HG03139 (cell line): Measurements from ENCODE around the gene TYMS.

ENCODE experiments used
- ATAC-seq: cut with Tn5 transposase; IDR thresholded peaks from one replicate; pipeline ENCODE4 v1.9.1; 2021; ENCODE audit not compliant: unreplicated experiment

The TYMS gene

GRCh38 chr18:644395-645004, 13.0 kb upstream of the TYMS start:
- ATAC-seq, result no peak

DNA sequence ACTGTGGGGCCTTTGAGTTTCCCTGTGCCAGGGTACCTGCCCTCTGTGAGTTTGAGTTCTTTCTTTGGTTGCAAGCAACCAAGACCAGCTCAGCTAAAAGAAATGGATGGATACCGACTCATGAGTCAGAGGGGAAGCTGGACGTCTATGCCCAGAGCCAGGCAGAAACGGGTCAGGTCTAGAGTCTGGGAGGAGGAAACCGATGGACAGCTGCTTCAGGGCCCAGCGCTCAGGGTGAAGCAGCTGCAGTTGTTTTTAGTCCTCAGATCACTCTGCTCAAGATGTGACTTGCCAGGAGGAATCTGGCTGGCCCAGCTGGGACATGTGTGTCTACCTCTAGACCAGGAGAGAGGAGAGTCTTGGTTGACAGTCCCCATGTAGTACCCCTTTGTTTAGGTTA, 10.1 kb upstream of the TYMS start:
- ATAC-seq, result no peak

DNA sequence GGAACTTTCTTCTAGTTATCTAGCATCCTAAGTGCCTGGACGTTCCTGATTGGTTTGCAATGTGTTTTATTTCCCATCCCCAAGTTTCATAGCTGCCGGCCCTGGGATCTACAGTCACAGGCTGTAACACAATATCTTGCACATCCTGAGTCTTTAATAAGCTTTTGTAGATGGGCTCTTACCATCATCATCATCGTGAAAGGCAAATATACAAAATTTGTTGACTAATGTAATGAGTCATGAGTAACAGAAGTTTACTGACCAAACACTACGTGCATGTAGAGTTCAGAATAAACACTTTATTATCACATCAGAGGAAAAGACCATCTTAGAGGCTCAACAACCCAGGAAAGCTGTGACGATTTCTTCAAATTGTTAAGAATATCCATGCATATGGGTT, 8.1 kb upstream of the TYMS start:
- no peak for ATAC-seq

DNA sequence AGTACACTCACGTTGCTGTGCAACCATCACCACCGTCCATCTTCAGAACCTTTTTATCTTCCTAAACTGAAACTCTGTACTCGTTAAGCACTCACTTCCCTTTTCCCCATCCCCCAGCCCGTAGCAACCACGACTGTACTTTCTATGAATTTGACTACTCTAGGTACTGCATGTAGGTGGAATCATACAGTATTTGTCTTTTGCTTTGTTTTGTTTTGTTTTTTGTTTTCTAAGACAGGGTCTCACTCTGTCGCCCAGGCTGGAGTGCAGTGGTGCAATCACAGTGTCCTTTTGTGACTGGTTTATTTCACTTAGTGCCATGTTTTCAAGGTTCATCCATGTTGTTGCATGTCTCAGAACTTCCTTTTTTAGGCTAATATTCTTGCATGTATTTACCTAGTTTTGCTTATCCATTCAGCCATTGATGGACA, 7.0 kb upstream of the TYMS start:
- ATAC-seq, result peak; percentile 92

DNA sequence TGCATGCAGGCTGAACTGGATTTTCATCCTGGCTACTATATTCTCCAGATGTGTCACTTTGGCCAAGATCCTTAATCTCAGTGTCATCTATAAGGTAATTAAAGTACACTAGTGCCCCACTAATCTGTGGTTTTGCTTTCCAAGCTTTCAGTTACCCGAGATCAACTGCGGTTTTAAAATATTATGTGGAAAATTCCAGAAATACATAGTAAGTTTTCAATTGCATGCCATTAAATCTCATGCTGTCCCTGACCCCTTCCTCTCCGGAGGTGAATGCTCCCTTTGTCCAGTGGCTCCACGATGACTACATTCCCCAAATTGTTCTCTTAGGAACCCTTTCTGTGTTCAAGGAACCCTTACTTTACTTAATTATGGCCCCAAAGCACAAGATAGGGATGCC, 5.3 kb upstream of the TYMS start:
- ATAC-seq, result no peak

DNA sequence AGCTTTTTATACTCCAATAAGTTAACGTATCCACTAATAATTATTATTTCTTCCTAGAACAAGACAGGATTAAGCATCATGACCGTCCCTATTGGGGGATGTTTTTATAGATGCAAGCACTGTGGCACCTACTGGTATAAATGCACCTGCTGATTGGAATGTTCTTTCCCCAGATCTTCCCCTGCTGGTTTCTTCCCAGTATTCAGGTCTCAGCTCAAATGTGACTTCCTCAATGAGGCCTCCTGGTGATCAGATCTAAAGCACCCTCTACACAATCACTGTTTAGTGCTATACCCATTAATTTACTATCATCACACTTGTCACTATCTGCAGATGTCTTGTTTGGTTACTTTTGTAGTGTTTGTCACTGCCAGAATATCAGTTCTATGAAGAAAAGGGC, 3.9 kb upstream of the TYMS start:
- ATAC-seq, result no peak

- ATAC-seq, result no peak
Measured at GRCh38 chr18:654601-655000, 2.9 kb upstream of the TYMS start.

DNA sequence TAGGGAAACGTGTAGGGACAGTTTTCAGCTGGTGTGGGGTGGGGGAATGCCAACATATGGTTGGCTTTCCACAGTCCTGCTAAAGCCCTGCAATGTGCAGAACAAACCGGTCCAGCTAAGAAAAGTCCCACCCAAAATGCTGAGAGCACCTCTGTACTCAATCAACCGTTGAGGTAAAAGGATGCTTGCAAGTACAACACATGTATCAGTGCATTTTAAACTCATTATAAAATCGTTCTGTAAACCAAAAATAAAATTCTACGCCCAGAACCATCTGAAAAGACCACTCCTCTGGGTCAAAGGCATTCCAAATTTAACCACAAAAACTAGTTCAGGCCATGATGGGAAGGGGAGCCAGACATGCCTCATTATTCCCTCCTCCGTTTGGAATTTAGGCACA, 2.0 kb upstream of the TYMS start:
- no peak for ATAC-seq

DNA sequence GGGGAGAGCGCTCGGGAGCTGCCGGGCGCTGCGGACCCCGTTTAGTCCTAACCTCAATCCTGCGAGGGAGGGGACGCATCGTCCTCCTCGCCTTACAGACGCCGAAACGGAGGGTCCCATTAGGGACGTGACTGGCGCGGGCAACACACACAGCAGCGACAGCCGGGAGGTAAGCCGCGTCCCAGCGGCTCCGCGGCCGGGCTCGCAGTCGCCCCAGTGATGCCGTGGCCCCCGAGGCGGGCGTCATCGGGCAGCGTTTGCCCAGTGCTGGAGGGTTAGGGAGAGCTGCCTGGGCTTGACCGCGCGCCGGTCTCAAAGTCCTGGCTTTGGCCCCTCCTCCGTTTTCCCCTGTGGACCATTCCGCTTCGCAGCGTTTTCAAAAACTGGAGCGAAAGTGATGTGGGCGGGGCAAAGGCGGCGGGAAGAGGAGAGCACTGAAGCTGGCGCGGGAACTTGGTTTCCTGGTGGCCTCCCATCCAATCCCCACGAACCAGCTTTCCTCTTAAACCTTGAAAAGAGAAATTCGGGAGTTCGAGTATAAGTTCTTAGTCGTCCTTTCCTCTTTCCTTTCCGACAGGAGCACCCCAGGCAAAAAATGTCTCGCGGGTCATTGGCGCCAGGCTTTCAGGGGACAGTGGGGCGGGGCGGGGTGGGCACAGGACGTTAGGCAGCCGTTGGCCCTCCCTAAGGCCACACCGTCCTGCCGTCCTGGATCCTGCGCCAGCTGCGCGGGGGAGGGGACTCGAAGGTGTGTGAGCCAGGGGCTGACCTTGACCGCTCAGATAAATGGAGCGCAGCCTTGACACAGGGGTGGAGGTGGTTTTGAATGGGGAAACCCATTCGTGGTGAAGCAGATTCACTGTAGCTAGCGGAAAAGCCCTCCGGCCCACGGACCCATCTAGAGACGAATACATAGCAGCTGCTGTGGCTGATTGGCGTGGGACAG, 821 bp downstream of the TYMS start:
- ATAC-seq, result peak; percentile 48

DNA sequence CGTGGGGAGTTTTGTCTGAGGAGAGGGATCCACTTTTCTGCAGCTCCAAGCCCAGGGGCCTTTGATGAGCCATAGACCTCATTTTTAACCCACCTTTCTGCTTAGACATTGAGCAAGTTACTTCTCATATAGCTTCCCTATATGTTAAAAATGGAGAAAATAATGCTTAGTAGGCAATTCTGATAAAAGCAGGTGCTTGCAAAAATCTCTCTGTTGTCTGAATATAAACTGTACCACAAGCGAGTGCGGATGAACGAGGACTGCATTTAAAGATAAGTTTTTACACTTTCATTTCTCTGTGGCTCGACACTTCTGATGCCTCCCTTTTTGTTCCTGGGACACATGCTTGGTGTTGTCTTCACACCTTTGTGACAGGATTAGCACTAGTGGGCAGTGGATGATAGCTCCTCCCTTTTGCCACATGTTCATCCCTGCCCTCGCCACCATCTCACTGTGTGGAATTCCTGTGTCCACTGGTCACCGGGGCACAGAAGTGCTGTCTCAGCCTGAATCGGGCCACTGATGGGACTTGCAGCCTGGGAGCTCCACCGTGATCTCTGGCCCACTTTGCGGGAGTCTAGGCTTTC, 1.6 kb downstream of the TYMS start:
- no peak for ATAC-seq

DNA sequence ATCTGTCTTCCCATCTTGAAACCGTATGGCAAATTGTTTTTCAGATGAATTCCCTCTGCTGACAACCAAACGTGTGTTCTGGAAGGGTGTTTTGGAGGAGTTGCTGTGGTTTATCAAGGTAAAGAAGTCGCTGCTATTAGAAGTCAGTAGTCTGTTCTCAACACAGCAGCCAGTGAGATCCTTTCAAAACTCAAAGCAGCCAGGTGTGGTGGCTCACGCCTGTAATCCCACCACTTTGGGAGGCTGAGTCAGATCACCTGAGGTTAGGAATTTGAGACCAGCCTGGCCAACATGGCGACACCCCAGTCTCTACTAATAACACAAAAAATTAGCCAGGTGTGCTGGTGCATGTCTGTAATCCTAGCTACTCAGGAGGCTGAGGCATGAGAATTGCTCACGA, 2.1 kb downstream of the TYMS start:
- ATAC-seq, result no peak

- no peak for ATAC-seq
Measured at GRCh38 chr18:662197-662596, 4.7 kb downstream of the TYMS start.

DNA sequence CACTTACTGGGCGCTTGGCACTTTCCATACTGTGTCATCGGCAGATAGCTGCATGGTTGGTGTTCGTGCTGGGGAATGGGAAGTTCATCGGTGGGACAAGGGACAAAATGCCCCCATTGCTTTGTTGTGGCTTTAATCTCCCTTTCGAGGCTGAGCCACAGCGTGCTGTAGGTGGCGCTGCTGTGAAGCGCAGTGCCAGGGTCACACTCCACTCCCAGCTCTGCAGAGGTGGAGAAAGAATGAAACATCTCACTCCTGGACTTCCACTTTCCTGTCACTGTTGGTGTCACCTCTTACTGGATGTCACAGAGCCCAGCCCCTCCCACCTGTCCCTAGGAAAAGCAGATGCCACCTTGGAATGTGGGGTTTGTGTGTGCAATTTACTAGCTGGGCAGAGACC, 8.7 kb downstream of the TYMS start:
- ATAC-seq, result no peak

DNA sequence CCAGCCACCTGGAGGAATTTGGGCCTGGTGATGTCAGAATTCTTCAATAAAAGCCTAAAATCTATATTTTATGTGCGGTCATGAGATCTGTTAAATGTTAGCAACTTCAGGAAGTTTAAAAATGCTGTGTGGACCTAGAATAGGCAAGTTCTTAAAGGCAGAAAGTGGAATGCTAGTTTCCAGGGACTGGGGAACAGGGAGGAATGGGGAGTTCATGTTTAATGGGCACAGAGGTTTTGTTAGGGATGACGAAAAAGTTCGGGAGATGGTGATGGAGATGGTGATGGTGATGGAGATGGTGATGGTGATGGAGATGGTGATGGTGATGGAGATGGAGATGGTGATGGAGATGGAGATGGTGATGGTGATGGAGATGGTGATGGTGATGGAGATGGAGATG, 9.2 kb downstream of the TYMS start:
- ATAC-seq, result no peak

- ATAC-seq, result no peak
Measured at GRCh38 chr18:668260-668659, 10.8 kb downstream of the TYMS start.

DNA sequence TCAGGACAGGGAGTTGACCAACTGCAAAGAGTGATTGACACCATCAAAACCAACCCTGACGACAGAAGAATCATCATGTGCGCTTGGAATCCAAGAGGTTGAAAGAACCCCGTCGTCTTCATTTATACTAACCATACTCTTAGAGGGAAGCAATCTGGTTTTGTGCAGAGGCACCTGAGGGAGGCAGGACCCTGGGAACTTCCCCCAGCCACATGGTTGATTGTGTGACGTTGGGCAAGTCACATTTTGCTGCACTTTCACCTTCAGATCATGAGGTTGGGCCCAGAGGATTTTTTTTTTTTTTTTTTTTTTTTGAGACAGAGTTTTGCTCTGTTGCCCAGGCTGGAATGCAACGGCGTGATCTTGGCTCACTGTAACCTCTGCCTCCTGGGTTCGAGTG, 11.6 kb downstream of the TYMS start:
- no peak for ATAC-seq

GRCh38 chr18:670522-670921, 13.1 kb downstream of the TYMS start:
- ATAC-seq, result no peak

DNA sequence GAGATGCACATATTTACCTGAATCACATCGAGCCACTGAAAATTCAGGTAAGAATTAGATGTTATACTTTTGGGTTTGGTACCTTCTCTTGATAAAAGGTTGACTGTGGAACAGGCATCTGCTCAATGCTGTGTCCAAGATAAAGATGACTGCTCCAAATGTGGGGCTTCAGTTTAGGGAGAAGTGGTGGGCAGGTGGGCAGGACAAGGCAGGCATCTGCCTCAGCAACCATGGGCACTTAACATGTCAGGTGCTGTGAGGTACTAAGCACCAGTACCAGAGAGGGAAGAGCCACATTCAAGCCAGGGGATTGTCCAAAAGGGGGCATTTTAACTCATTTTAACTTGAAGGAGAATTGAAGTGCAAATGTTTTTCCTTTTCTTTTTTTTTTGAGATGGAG, 14.0 kb downstream of the TYMS start:
- no peak for ATAC-seq

GRCh38 chr18:673317-673716, 15.9 kb downstream of the TYMS start:
- no peak for ATAC-seq

GRCh38 chr18:673769-674168, 16.3 kb downstream of the TYMS start:
- ATAC-seq, result no peak

DNA sequence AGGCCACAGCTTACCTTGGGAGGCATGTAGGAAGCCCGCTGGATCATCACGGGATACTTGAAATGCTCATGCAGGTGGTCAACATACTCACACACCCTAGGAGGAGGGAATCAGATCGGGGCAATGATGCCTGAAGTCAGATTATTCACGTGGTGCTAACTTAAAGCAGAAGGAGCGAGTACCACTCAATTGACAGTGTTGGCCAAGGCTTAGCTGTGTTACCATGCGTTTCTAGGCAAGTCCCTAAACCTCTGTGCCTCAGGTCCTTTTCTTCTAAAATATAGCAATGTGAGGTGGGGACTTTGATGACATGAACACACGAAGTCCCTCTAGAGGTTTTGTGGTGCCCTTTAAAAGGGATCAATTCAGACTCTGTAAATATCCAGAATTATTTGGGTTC, 17.9 kb downstream of the TYMS start:
- ATAC-seq, result no peak

DNA sequence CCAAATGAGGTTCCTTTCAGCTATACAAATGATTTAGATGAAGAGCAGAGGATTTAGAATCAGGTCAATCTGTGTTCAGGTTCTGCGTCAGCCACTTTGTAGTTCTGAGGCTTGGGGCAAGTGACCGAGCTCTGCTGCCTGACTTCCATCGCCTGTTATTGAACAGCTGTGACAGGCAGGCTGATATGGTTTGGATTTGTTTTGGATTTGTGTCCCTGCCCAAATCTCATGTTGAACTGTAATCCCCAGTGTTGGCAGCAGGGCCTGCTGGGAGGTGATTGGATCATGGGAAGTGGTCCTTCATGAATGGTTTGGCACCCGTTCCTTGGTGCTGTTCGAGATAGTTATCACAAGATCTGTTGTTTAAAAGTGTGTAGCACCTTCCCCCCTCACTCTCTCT, 18.6 kb downstream of the TYMS start:
- no peak for ATAC-seq
